H1 (cell line): ENCODE measurements around the gene TTR. TPM values are rescaled to one million over a fixed set of nuclear protein-coding genes. Genes with fewer than 3 reads are reported as not detected.

ENCODE experiments used
- CTCF ChIA-PET: fragments of 300-600 bp; sonication (Branson Sonifier 250); formaldehyde crosslinking; loops from one replicate; lab custom pipeline; 2021; ENCODE audit not compliant: partially characterized antibody; lab: Charles Lee
- POLR2A ChIA-PET: fragments of 300-600 bp; sonication (Branson Sonifier 250); formaldehyde crosslinking; loops from one replicate; lab custom pipeline; 2021; ENCODE audit warnings: inconsistent platforms; ENCODE audit not compliant: partially characterized antibody; lab: Charles Lee
- DNase-seq, 2 experiments: peaks; one replicate each; pipeline versions ENCODE4 v3.0.0 to v3.0.0-alpha.2; 2010 to 2022; ENCODE audit warnings: low spot score in 2 of 2, low read depth in 1 of 2, mixed read lengths in 1 of 2
- FAIRE-seq: peaks from 2 replicates; lab custom pipeline; 2011; peaks lifted over from hg19 to GRCh38; lab: Jason Lieb, UNC
- H2AFZ ChIP-seq: 2 replicates; pipeline ENCODE4 v1.8.1; 2012; ENCODE audit warnings: low read length, inconsistent platforms
- H2AK5ac ChIP-seq: 2 replicates; pipeline ENCODE4 v1.6.1; 2013; ENCODE audit warnings: low read depth, low read length
- H2BK120ac ChIP-seq: replicated peaks from 2 replicates; pipeline ENCODE3; 2013; ENCODE audit warnings: low read depth, low read length, inconsistent platforms
- H2BK12ac ChIP-seq: 2 replicates; pipeline ENCODE4 v1.6.1; 2013; ENCODE audit warnings: low read depth, low read length
- H2BK15ac ChIP-seq: 2 replicates; pipeline ENCODE4 v1.6.1; 2013; ENCODE audit warnings: low read length
- H2BK20ac ChIP-seq: 2 replicates; pipeline ENCODE4 v1.6.1; 2013; ENCODE audit warnings: low read length
- H2BK5ac ChIP-seq: 2 replicates; pipeline ENCODE4 v1.6.1; 2013; ENCODE audit warnings: low read depth, low read length
- H3K14ac ChIP-seq: 2 replicates; pipeline ENCODE4 v1.6.1; 2013; ENCODE audit warnings: inconsistent platforms; ENCODE audit not compliant: insufficient read length
- H3K18ac ChIP-seq: 2 replicates; pipeline ENCODE4 v1.6.1; 2013; ENCODE audit warnings: low read length; ENCODE audit errors: extremely low read depth
- H3K23ac ChIP-seq: 2 replicates; pipeline ENCODE4 v1.6.1; 2013; ENCODE audit warnings: inconsistent platforms; ENCODE audit not compliant: insufficient read length
- H3K23me2 ChIP-seq: 2 replicates; pipeline ENCODE4 v1.6.1; 2013; ENCODE audit warnings: low read depth, low read length
- H3K27ac ChIP-seq: 2 replicates; pipeline ENCODE4 v1.6.1; 2011; ENCODE audit warnings: low read depth, low read length, inconsistent platforms
- H3K27me3 ChIP-seq, 4 experiments: replicated peaks in 1 of 4; 1 replicate in 1 of 4; 2 replicates in 3 of 4; pipeline versions ENCODE4 v1.6.1 to v1.8.1; 2011 to 2013; ENCODE audit warnings: low read length in 3 of 4, mild to moderate bottlenecking in 3 of 4, inconsistent platforms in 2 of 4, mixed read lengths in 2 of 4, moderate library complexity in 1 of 4; ENCODE audit not compliant: control insufficient read depth in 3 of 4, insufficient read depth in 3 of 4; ENCODE audit errors: extremely low read depth in 1 of 4
- H3K36me3 ChIP-seq, 4 experiments: 2 replicates each; pipeline versions ENCODE4 v1.6.1 to v1.8.1; 2011 to 2013; ENCODE audit warnings: mild to moderate bottlenecking in 4 of 4, low read length in 3 of 4, moderate library complexity in 2 of 4, control low read depth in 1 of 4, inconsistent platforms in 1 of 4; ENCODE audit not compliant: insufficient read depth in 4 of 4, control insufficient read depth in 2 of 4
- H3K4ac ChIP-seq: replicated peaks from 2 replicates; pipeline ENCODE3; 2013; ENCODE audit warnings: low read length, low read depth, mixed read lengths, inconsistent platforms; ENCODE audit not compliant: insufficient read length
- H3K4me1 ChIP-seq, 4 experiments: replicated peaks in 1 of 4; 1 replicate in 1 of 4; 2 replicates in 3 of 4; pipeline versions ENCODE4 v1.6.1 to v1.8.1; 2011 to 2013; ENCODE audit warnings: low read length in 3 of 4, inconsistent platforms in 2 of 4, mixed read lengths in 1 of 4; ENCODE audit not compliant: insufficient read depth in 4 of 4, control insufficient read depth in 3 of 4
- H3K4me2 ChIP-seq, 2 experiments: 2 replicates each; pipeline versions ENCODE4 v1.6.1 to v1.8.1; 2011 to 2013; ENCODE audit warnings: low read depth in 2 of 2, low read length in 2 of 2, control low read depth in 1 of 2, inconsistent platforms in 1 of 2, mild to moderate bottlenecking in 1 of 2; ENCODE audit not compliant: insufficient read depth in 1 of 2
- H3K4me3 ChIP-seq, 4 experiments: fragments of 200-600, 300-600 bp in 1 of 4; sonication (generic), shearing (Covaris generic), sonication (Bioruptor Twin) in 1 of 4; 2 replicates each; pipeline versions ENCODE4 v1.5.1 to v1.8.1; 2011 to 2016; ENCODE audit warnings: low read length in 4 of 4, low read depth in 3 of 4, control low read depth in 2 of 4, inconsistent platforms in 2 of 4, mild to moderate bottlenecking in 2 of 4, mixed read lengths in 1 of 4, moderate library complexity in 1 of 4; ENCODE audit not compliant: insufficient read depth in 2 of 4; ENCODE audit errors: extremely low read depth in 1 of 4
- H3K56ac ChIP-seq: replicated peaks from 2 replicates; pipeline ENCODE3; 2013; ENCODE audit warnings: low read depth, mild to moderate bottlenecking, mixed read lengths, low read length, inconsistent platforms; ENCODE audit not compliant: insufficient read length
- H3K79me1 ChIP-seq: 2 replicates; pipeline ENCODE4 v1.6.1; 2013; ENCODE audit warnings: low read depth, low read length, control low read depth
- H3K79me2 ChIP-seq, 2 experiments: 2 replicates each; pipeline versions ENCODE4 v1.6.1 to v1.8.1; 2012 to 2013; ENCODE audit warnings: low read length in 2 of 2, mild to moderate bottlenecking in 2 of 2, inconsistent platforms in 1 of 2; ENCODE audit not compliant: insufficient read depth in 2 of 2, control insufficient read depth in 1 of 2
- H3K9ac ChIP-seq, 4 experiments: replicated peaks in 1 of 4; 1 replicate in 1 of 4; 2 replicates in 3 of 4; pipeline versions ENCODE4 v1.6.1 to v1.8.1; 2011 to 2013; ENCODE audit warnings: low read depth in 3 of 4, low read length in 3 of 4, control low read depth in 2 of 4, mild to moderate bottlenecking in 2 of 4, moderate library complexity in 2 of 4, inconsistent platforms in 1 of 4; ENCODE audit errors: extremely low read depth in 1 of 4
- H3K9me3 ChIP-seq, 2 experiments: 2 replicates each; pipeline versions ENCODE4 v1.6.1 to v1.8.1; 2012 to 2013; ENCODE audit warnings: mild to moderate bottlenecking in 2 of 2, moderate library complexity in 2 of 2, control low read depth in 1 of 2, inconsistent platforms in 1 of 2, low read depth in 1 of 2, low read length in 1 of 2, mixed read lengths in 1 of 2; ENCODE audit not compliant: insufficient read depth in 2 of 2
- H4K20me1 ChIP-seq, 2 experiments: replicated peaks in 1 of 2; 2 replicates each; pipeline versions ENCODE3 to v1.8.1; 2011 to 2013; ENCODE audit warnings: inconsistent platforms in 2 of 2, low read length in 2 of 2, mild to moderate bottlenecking in 1 of 2; ENCODE audit not compliant: insufficient read depth in 2 of 2, control insufficient read depth in 1 of 2
- H4K5ac ChIP-seq: 2 replicates; pipeline ENCODE4 v1.6.1; 2013; ENCODE audit warnings: low read length, low read depth, mixed read lengths, inconsistent platforms; ENCODE audit not compliant: insufficient read length
- H4K8ac ChIP-seq: 2 replicates; pipeline ENCODE4 v1.8.0; 2013; ENCODE audit warnings: mild to moderate bottlenecking, moderate library complexity, low read length, inconsistent platforms; ENCODE audit not compliant: insufficient read depth; ENCODE audit errors: extremely low read depth
- H4K91ac ChIP-seq: replicated peaks from 2 replicates; pipeline ENCODE3; 2013; ENCODE audit warnings: low read length, mixed read lengths, inconsistent platforms; ENCODE audit not compliant: insufficient read length
- BACH1 ChIP-seq: IDR thresholded peaks from 2 replicates; pipeline ENCODE4 v1.6.1; 2012; ENCODE audit warnings: low read length, improper control_type of control experiment
- CREB1 ChIP-seq: IDR thresholded peaks from 2 replicates; pipeline ENCODE4 v1.6.1; 2012; ENCODE audit warnings: inconsistent platforms
- EZH2 ChIP-seq: fragments of 200-600 bp; sonication (generic); IDR thresholded peaks from 2 replicates; pipeline ENCODE4 v1.7.1; 2012; ENCODE audit warnings: low read depth, mild to moderate bottlenecking, moderate library complexity, low read length, inconsistent platforms; ENCODE audit not compliant: severe bottlenecking
- NRF1 ChIP-seq: IDR thresholded peaks from 2 replicates; pipeline ENCODE4 v1.6.1; 2011; ENCODE audit warnings: mild to moderate bottlenecking, low read depth, low read length, improper control_type of control experiment
- POLR2A ChIP-seq, 2 experiments: IDR thresholded peaks; 1 replicate in 1 of 2; 2 replicates in 1 of 2; pipeline ENCODE4 v1.6.1; 2011; ENCODE audit warnings: low read depth in 2 of 2, low read length in 2 of 2, mild to moderate bottlenecking in 2 of 2; ENCODE audit errors: control extremely low read depth in 1 of 2
- POLR2AphosphoS5 ChIP-seq: IDR thresholded peaks from 2 replicates; pipeline ENCODE4 v1.6.1; 2011; ENCODE audit warnings: low read depth, low read length
- RAD21 ChIP-seq, 2 experiments: IDR thresholded peaks in 1 of 2; conservative IDR thresholded peaks in 1 of 2; 2 replicates each; pipeline ENCODE4 v1.6.1; 2011; ENCODE audit warnings: low read depth in 2 of 2, low read length in 2 of 2, improper control_type of control experiment in 1 of 2, inconsistent platforms in 1 of 2, mild to moderate bottlenecking in 1 of 2, moderate library complexity in 1 of 2
- SRF ChIP-seq: IDR thresholded peaks from 2 replicates; pipeline ENCODE4 v1.6.1; 2011; ENCODE audit warnings: mild to moderate bottlenecking, low read depth, low read length, moderate library complexity
- WGBS, 2 experiments: shearing (Covaris generic) in 1 of 2; methylation state at CpG; one replicate each; pipeline versions ENCODE4 v1.1.6 to v1.1.7; 2013 to 2015; ENCODE audit warnings: low lambda C conversion rate in 2 of 2, mixed read lengths in 2 of 2, inconsistent platforms in 1 of 2, low coverage in 1 of 2, missing lambda C conversion rate in 1 of 2; ENCODE audit not compliant: insufficient replicate concordance in 2 of 2, insufficient coverage in 1 of 2, insufficient read length in 1 of 2; ENCODE audit errors: extremely low coverage in 1 of 2, missing lambda C conversion rate in 1 of 2; 5-methylcytosine and 5-hydroxymethylcytosine counted together
- polyA plus RNA-seq, 7 experiments: library from polyadenylated mRNA; depleted of rRNA in 3 of 7; stranded (reverse) in 5 of 7; unstranded in 2 of 7; fragments of >200 nt in 5 of 7; fragments of 200-250 nt in 2 of 7; gene quantifications; 1 replicate in 5 of 7; 2 replicates in 1 of 7; 4 replicates in 1 of 7; pipeline versions ENCODE4 v1.2.1 to v1.2.3, GENCODE V29; 2011 to 2013; ENCODE audit warnings: missing spikeins in 2 of 7, mixed read lengths in 2 of 7
- total RNA-seq: library from RNA; stranded (reverse); fragmentation: NEBNext Ultra II Directional; extraction: Animal tissue kit (Norgen Biotek cat#: 25700); gene quantifications from 2 replicates; pipeline ENCODE4 v1.2.1, GENCODE V29; 2021
- TF ChIP-seq, protein P1 (sequence below): IDR thresholded peaks from 2 replicates; pipeline ENCODE4 v1.6.1; 2012; ENCODE audit warnings: inconsistent platforms

Gene TTR
- total and polyA plus RNA-seq, 2 of the 8 experiments (the other 6 are each of a cell fraction or from before 2014, with no cell fraction given): not detected

DNA sequence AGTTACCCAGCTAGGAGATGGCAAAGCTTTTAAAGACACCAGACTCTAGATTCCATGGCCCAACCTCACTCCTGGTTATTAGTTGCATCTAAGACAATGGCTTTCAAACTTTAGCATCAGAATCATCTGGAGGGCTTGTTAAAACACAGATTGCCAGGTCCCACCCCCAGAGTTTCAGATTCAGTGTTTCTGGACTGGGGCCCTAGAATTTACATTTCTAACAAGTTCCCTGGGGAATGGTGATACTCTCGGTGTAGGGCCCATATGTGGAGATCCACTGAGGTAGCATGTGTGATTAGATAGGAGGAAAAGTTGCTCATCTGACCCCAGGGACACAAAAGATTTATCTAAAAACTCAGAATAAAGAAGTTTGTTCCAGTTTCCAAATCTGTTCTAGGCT lies 14.5 kb upstream of the TTR start:
- no peak overlapping the region for H2BK120ac ChIP-seq
- CTCF ChIA-PET: interaction anchor here (1.0 to 1.4 kb wide), 2 partner anchors 12 to 21 kb away, joined by 3 to 5 read pairs; no protein-coding TSS in a partner anchor
- H2BK15ac ChIP-seq: no peak overlapping the region
- no peaks in the 10 kb centered on the region for H4K20me1 ChIP-seq
- H3K23ac ChIP-seq: no peak overlapping the region
- H2AK5ac ChIP-seq: no peak overlapping the region
- H3K4me3 ChIP-seq: no peak overlapping the region
- POLR2A ChIA-PET: no interaction called here
- no peak overlapping the region for H2BK20ac ChIP-seq
- H3K23me2 ChIP-seq: no peaks in the 10 kb centered on the region
- H3K4me1 ChIP-seq: no peaks in the 10 kb centered on the region
- no peak overlapping the region for H4K91ac ChIP-seq
- H2BK12ac ChIP-seq: no peak overlapping the region
- no peak overlapping the region for H4K5ac ChIP-seq
- H3K4me2 ChIP-seq: no peak overlapping the region
- no peaks in the 10 kb centered on the region for H3K79me2 ChIP-seq
- no peak overlapping the region for H3K56ac ChIP-seq
- no peak overlapping the region for H3K14ac ChIP-seq
- no peaks in the 10 kb centered on the region for H3K79me1 ChIP-seq
- H2AFZ ChIP-seq: no peak overlapping the region
- FAIRE-seq (no peak), DNase-seq (no peak)
- 94% methylated on average over 1 of the region's 1 CpG; no CpG with 5 or more reads in 1 of the 2 experiments for WGBS, 2 experiments
- H3K27ac ChIP-seq: no peak overlapping the region
- H3K36me3 ChIP-seq: no peaks in the 10 kb centered on the region
- H2BK5ac ChIP-seq: no peak overlapping the region
- H4K8ac ChIP-seq: no peak overlapping the region
- H3K9me3 ChIP-seq: no peaks in the 10 kb centered on the region
- no peak overlapping the region for H3K4ac ChIP-seq
- no peak overlapping the region for H3K18ac ChIP-seq
- no peaks in the 10 kb centered on the region for H3K27me3 ChIP-seq
- no peak overlapping the region for H3K9ac ChIP-seq
- TF ChIP-seq CREB1 (no peak), NRF1 (no peak), POLR2AphosphoS5 (no peak), BACH1 (no peak), EZH2 (no peak), SRF (no peak), POLR2A (IDR thresholded peaks at IDR 0.05; ENCODE audit: control extremely low read depth in 1 of 2, low read depth in 2 of 2, low read length in 2 of 2) (no peak), RAD21 (IDR thresholded peaks at IDR 0.05 in 1 of 2, conservative IDR thresholded peaks at IDR 0.05 in 1 of 2; ENCODE audit: low read depth in 2 of 2, low read length in 2 of 2) (no peak)
- TF ChIP-seq, protein P1, sequence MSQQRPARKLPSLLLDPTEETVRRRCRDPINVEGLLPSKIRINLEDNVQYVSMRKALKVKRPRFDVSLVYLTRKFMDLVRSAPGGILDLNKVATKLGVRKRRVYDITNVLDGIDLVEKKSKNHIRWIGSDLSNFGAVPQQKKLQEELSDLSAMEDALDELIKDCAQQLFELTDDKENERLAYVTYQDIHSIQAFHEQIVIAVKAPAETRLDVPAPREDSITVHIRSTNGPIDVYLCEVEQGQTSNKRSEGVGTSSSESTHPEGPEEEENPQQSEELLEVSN: no peak
